Mucosa of descending colon (tissue), 3 donors: Measurements from ENCODE around the gene FASTKD3. TPM values are rescaled to one million over a fixed set of nuclear protein-coding genes. Genes with fewer than 3 reads are reported as not detected.

ENCODE experiments used
- ATAC-seq: fragments of 200-7000 bp; cut with Tn5 transposase; one replicate; pipeline ENCODE4 v1.9.1; 2020; ENCODE audit warnings: mild to moderate bottlenecking, moderate library complexity
- DNase-seq, 3 donors: peaks; one replicate each; pipeline ENCODE4 v3.0.0-alpha.2; 2020
- H3K36me3 ChIP-seq: fragments of 200-600 bp; one replicate; pipeline ENCODE4 v1.8.0; 2021; ENCODE audit warnings: low read depth, mild to moderate bottlenecking
- H3K4me1 ChIP-seq: fragments of 200-600 bp; one replicate; pipeline ENCODE4 v1.8.0; 2021; ENCODE audit warnings: low read depth, mild to moderate bottlenecking
- H3K4me3 ChIP-seq: fragments of 200-600 bp; one replicate; pipeline ENCODE4 v1.8.0; 2021; ENCODE audit warnings: mild to moderate bottlenecking
- H3K9me3 ChIP-seq: fragments of 200-600 bp; one replicate; pipeline ENCODE4 v1.8.0; 2021; ENCODE audit warnings: mild to moderate bottlenecking
- CTCF ChIP-seq: fragments of 200-600 bp; IDR thresholded peaks from one replicate; pipeline ENCODE4 v1.8.0; 2022; ENCODE audit warnings: antibody characterized with exemption, mild to moderate bottlenecking
- intact Hi-C, 2 donors: fragments of 100-400 bp; cut with DNase I in 1 of 2; cut with micrococcal nuclease in 1 of 2; formaldehyde crosslinking; loops; one replicate each; pipeline versions ENCODE4 v1.11.0 to v1.11.1; 2022; cut with DNase I, micrococcal nuclease
- total RNA-seq, 3 donors: library from RNA; stranded (reverse); fragmentation: NEBNext Ultra II Directional in 2 of 3; extraction: Animal tissue kit (Norgen Biotek cat#: 25700) in 2 of 3; gene quantifications; one replicate each; pipeline versions ENCODE4 v1.2.1 to v1.2.4, GENCODE V29; 2021 to 2023
- donor health status: DM: no; HTN: no; CAD: no; lungs with moderate emphysema.
- donor health status: DM: no; HTN: no; CAD: no.
- donor health status: DM: no; HTN: yes; CAD: no.

The FASTKD3 gene
- total RNA-seq, 3 donors from 2014 or later, result 9.2 to 11.7 (median 9.5) TPM

GRCh38 chr5:7857926-7858632 lies 10.8 kb downstream of the FASTKD3 start:
- intact Hi-C loops, result no loop called here
- Histone ChIP-seq H3K4me3 (no peak overlapping the region), H3K4me1 (no peaks in the 10 kb centered on the region), H3K36me3 (no peaks in the 10 kb centered on the region), H3K9me3 (no peaks in the 10 kb centered on the region)
- no peak for TF ChIP-seq CTCF
- no peak for DNase-seq
- no peak for ATAC-seq

- intact Hi-C loops, result no loop called here
- ATAC-seq, result no peak
Measured at GRCh38 chr5:7857361-7857760, 11.5 kb downstream of the FASTKD3 start.

GRCh38 chr5:7856855-7857254 lies 12.0 kb downstream of the FASTKD3 start:
- no peak overlapping the region for H3K4me3 ChIP-seq
- no peaks in the 10 kb centered on the region for H3K36me3 ChIP-seq
- DNase-seq (no peak), ATAC-seq (peak; percentile 62)
- intact Hi-C loops, result no loop called here
- peak; percentile 31 for TF ChIP-seq CTCF
- H3K9me3 ChIP-seq, result no peaks in the 10 kb centered on the region
- H3K4me1 ChIP-seq, result no peaks in the 10 kb centered on the region

More at GRCh38 chr5:7857361-7857760, 11.5 kb downstream of the FASTKD3 start:
- no peak for DNase-seq
- Histone ChIP-seq H3K4me1 (no peaks in the 10 kb centered on the region), H3K4me3 (no peak overlapping the region), H3K9me3 (no peaks in the 10 kb centered on the region), H3K36me3 (no peaks in the 10 kb centered on the region)
- TF ChIP-seq CTCF, result no peak

- no peak for DNase-seq
- Histone ChIP-seq H3K9me3 (no peaks in the 10 kb centered on the region), H3K4me3 (no peak overlapping the region), H3K4me1 (no peaks in the 10 kb centered on the region), H3K36me3 (no peaks in the 10 kb centered on the region)
- no peak for TF ChIP-seq CTCF
- ATAC-seq, result no peak
- intact Hi-C loops, result no loop called here
Measured at GRCh38 chr5:7855611-7856010, 13.2 kb downstream of the FASTKD3 start.

GRCh38 chr5:7852988-7853387 lies 15.8 kb downstream of the FASTKD3 start:
- DNase-seq (no peak), ATAC-seq (no peak)
- H3K4me1 ChIP-seq, result peaks cover 3% of the 10 kb centered on the region
- H3K4me3 ChIP-seq, result no peak overlapping the region
- intact Hi-C loops, result no loop called here
- TF ChIP-seq CTCF, result no peak
- H3K36me3 ChIP-seq, result no peaks in the 10 kb centered on the region
- H3K9me3 ChIP-seq, result no peaks in the 10 kb centered on the region
